Osteoblast (primary cell): ENCODE measurements around the gene ARSH. TPM values are rescaled to one million over a fixed set of nuclear protein-coding genes. Genes with fewer than 3 reads are reported as not detected.

Experiments used
- DNase-seq: peaks from one replicate; pipeline ENCODE4 v3.0.0; 2011; ENCODE audit warnings: low spot score, mixed read lengths; ENCODE audit not compliant: insufficient read length; ENCODE audit errors: missing footprints
- H2AFZ ChIP-seq: 2 replicates; pipeline ENCODE4 v1.6.0; 2011; ENCODE audit warnings: mild to moderate bottlenecking, low read length
- H3K27ac ChIP-seq: 2 replicates; pipeline ENCODE4 v1.5.1; 2011; ENCODE audit warnings: mild to moderate bottlenecking, low read depth, low read length, moderate library complexity
- H3K27me3 ChIP-seq: 2 replicates; pipeline ENCODE4 v1.6.0; 2012; ENCODE audit warnings: mild to moderate bottlenecking, control low read depth, inconsistent platforms, low read length, moderate library complexity; ENCODE audit not compliant: insufficient read depth
- H3K36me3 ChIP-seq: 2 replicates; pipeline ENCODE4 v1.5.1; 2011; ENCODE audit warnings: mild to moderate bottlenecking, low read length, control low read depth, moderate library complexity; ENCODE audit not compliant: insufficient read depth
- H3K4me1 ChIP-seq: 2 replicates; pipeline ENCODE4 v1.5.1; 2011; ENCODE audit warnings: mild to moderate bottlenecking, low read length, control low read depth, moderate library complexity; ENCODE audit not compliant: insufficient read depth
- H3K4me2 ChIP-seq: 2 replicates; pipeline ENCODE4 v1.6.0; 2011; ENCODE audit warnings: mild to moderate bottlenecking, low read length; ENCODE audit not compliant: insufficient read depth
- H3K4me3 ChIP-seq: fragments of 200-600 bp; sonication (generic); 3 replicates; pipeline ENCODE4 v1.5.1; 2012; ENCODE audit warnings: mild to moderate bottlenecking, low read length, inconsistent platforms; ENCODE audit not compliant: insufficient read depth
- H3K79me2 ChIP-seq: 2 replicates; pipeline ENCODE4 v1.6.0; 2012; ENCODE audit warnings: mild to moderate bottlenecking, low read length, control low read depth, inconsistent platforms; ENCODE audit not compliant: insufficient read depth
- H3K9me3 ChIP-seq: 2 replicates; pipeline ENCODE4 v1.5.1; 2011; ENCODE audit warnings: low read depth, low read length, control low read depth
- H4K20me1 ChIP-seq: 2 replicates; pipeline ENCODE4 v1.6.0; 2012; ENCODE audit warnings: mild to moderate bottlenecking, low read length, control low read depth; ENCODE audit not compliant: insufficient read depth
- CTCF ChIP-seq: IDR thresholded peaks from 2 replicates; pipeline ENCODE4 v1.5.1; 2011; ENCODE audit warnings: mild to moderate bottlenecking, low read depth, low read length, moderate library complexity; ENCODE audit errors: extremely low read depth
- small RNA-seq: library from RNA; depleted of rRNA; stranded (forward); fragments of <200 nt; gene quantifications from one replicate; pipeline ENCODE3, GENCODE V24; 2012
- total RNA-seq: library from RNA; depleted of rRNA; stranded (reverse); fragments of >200 nt; gene quantifications from 2 replicates; pipeline ENCODE4 v1.2.3, GENCODE V29; 2012

The ARSH gene
- total RNA-seq, 1 donor: under 0.01 TPM

- no peak for DNase-seq
- Histone ChIP-seq H3K9me3 (no peaks in the 10 kb centered on the region), H3K79me2 (no peaks in the 10 kb centered on the region), H3K4me3 (no peak overlapping the region), H2AFZ (no peak overlapping the region), H3K27me3 (no peaks in the 10 kb centered on the region), H3K36me3 (no peaks in the 10 kb centered on the region), H3K4me2 (no peak overlapping the region), H4K20me1 (no peaks in the 10 kb centered on the region), H3K4me1 (no peaks in the 10 kb centered on the region), H3K27ac (no peak overlapping the region)
- no peak for TF ChIP-seq CTCF
Measured at GRCh38 chrX:3052860-3053259, 46.5 kb downstream of the ARSH start.

GRCh38 chrX:3066555-3066954, 60.2 kb downstream of the ARSH start:
- H3K79me2 ChIP-seq: no peaks in the 10 kb centered on the region
- no peak overlapping the region for H3K4me2 ChIP-seq
- H3K4me3 ChIP-seq: no peak overlapping the region
- H2AFZ ChIP-seq: no peak overlapping the region
- TF ChIP-seq CTCF: no peak
- no peak for DNase-seq
- no peaks in the 10 kb centered on the region for H4K20me1 ChIP-seq
- no peaks in the 10 kb centered on the region for H3K9me3 ChIP-seq
- no peaks in the 10 kb centered on the region for H3K27me3 ChIP-seq
- no peaks in the 10 kb centered on the region for H3K4me1 ChIP-seq
- H3K27ac ChIP-seq: no peak overlapping the region
- no peaks in the 10 kb centered on the region for H3K36me3 ChIP-seq

GRCh38 chrX:3075959-3076358, 69.6 kb downstream of the ARSH start:
- no peak overlapping the region for H3K4me3 ChIP-seq
- H3K79me2 ChIP-seq: no peaks in the 10 kb centered on the region
- no peak for TF ChIP-seq CTCF
- DNase-seq: no peak
- no peak overlapping the region for H2AFZ ChIP-seq
- no peaks in the 10 kb centered on the region for H4K20me1 ChIP-seq
- no peaks in the 10 kb centered on the region for H3K9me3 ChIP-seq
- H3K27ac ChIP-seq: no peak overlapping the region
- H3K27me3 ChIP-seq: no peaks in the 10 kb centered on the region
- no peaks in the 10 kb centered on the region for H3K4me1 ChIP-seq
- no peaks in the 10 kb centered on the region for H3K36me3 ChIP-seq
- no peak overlapping the region for H3K4me2 ChIP-seq

- DNase-seq: no peak
- Histone ChIP-seq H3K4me2 (no peak overlapping the region), H3K79me2 (no peaks in the 10 kb centered on the region), H3K27me3 (no peaks in the 10 kb centered on the region), H3K9me3 (no peaks in the 10 kb centered on the region), H3K36me3 (no peaks in the 10 kb centered on the region), H4K20me1 (no peaks in the 10 kb centered on the region), H3K4me3 (no peak overlapping the region), H3K4me1 (no peaks in the 10 kb centered on the region), H2AFZ (no peak overlapping the region), H3K27ac (no peak overlapping the region)
- no peak for TF ChIP-seq CTCF
Measured at GRCh38 chrX:3076416-3076991, 70.2 kb downstream of the ARSH start.

Small RNA genes lying within 50 kb of the gene (small RNA-seq; reads per million reads assigned to genes)
- gene RN7SL578P: not detected

Other genes with a start within 250 kb of the ARSH start
- 5.6 and 6.2 TPM in 2 replicates for gene GYG2, start 177.6 kb upstream of the ARSH start, total RNA-seq
- 20.6 and 23.3 TPM in 2 replicates for gene ARSD, start 77.2 kb upstream of the ARSH start, total RNA-seq
- not detected in 2 replicates for gene ARSF, start 34.9 kb downstream of the ARSH start, total RNA-seq